ENCODE measurements around the gene FCN1.

FCN1 gene

DNA sequence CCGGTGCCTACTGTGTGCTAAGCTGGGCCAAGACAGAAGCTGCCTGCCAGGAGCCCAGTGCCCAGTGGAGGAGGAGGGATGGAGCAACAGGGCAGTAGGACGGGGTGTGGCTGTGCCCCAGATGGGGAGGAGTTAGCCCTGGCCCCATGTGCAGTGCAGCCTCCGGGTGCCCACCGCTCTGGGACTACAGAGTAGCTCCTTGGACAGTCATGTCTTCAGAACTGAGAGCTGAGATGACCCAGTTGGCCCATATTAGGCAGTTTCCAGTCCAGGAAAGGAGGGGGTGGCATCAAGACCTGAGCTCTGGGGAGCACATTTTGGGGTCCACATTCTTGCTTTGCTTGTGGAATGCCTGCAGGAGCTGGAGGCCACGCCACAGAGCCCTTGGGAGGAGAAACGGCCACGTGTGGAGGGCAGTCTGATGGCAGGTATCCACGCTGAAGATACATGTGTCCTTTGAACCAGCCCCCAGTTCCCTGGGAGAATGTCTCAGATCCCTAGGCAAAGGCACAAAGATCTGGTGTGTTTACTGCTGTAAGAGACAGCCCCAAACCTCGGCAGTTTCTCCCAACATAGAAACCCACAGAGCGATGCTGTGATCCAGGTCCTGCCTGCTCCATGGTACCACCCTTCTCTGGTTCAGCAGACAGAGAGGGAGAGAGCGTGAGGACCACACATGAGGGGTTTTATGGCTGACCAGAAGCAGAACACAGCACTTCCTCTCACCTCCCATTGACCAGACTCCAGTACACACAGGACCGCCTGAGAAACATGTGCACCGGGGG lies 46.8 kb upstream of the FCN1 start:
- DNase-seq: no peak
- no peak overlapping the region for H3K4me3 Mint-ChIP-seq
- TF ChIP-seq, protein P1, sequence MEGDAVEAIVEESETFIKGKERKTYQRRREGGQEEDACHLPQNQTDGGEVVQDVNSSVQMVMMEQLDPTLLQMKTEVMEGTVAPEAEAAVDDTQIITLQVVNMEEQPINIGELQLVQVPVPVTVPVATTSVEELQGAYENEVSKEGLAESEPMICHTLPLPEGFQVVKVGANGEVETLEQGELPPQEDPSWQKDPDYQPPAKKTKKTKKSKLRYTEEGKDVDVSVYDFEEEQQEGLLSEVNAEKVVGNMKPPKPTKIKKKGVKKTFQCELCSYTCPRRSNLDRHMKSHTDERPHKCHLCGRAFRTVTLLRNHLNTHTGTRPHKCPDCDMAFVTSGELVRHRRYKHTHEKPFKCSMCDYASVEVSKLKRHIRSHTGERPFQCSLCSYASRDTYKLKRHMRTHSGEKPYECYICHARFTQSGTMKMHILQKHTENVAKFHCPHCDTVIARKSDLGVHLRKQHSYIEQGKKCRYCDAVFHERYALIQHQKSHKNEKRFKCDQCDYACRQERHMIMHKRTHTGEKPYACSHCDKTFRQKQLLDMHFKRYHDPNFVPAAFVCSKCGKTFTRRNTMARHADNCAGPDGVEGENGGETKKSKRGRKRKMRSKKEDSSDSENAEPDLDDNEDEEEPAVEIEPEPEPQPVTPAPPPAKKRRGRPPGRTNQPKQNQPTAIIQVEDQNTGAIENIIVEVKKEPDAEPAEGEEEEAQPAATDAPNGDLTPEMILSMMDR (IDR thresholded peaks at IDR 0.05): no peak
- H3K27ac Mint-ChIP-seq: no peak overlapping the region
- no peaks in the 10 kb centered on the region for H3K36me3 Mint-ChIP-seq (ENCODE audit: low read depth)
- H3K27me3 Mint-ChIP-seq (ENCODE audit: low read depth, poor library complexity): peaks cover 4% of the 10 kb centered on the region
- no peaks in the 10 kb centered on the region for H3K9me3 Mint-ChIP-seq
- peaks cover 65% of the 10 kb centered on the region for H3K4me1 Mint-ChIP-seq

DNA sequence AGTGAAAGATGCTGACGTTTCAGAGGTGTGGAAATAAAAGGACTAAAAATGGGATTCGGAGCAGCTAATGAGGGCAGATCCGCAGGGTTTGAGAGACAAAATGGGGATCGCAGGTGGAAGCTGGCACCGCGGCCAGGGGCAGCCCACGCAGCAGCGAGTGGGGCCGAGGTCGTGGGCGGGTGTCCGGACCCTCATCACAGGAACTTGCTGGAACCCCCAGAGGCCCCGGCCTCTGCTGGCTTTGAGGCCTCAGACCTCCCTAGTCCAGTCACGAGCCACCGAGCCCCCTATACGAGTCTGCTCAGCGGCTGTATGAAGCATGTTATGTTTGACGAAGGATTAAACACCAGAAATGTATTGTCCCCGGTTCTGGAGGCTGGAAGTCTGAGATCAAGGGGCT lies 45.8 kb upstream of the FCN1 start:
- H3K4me1 Mint-ChIP-seq: peaks cover 56% of the 10 kb centered on the region

DNA sequence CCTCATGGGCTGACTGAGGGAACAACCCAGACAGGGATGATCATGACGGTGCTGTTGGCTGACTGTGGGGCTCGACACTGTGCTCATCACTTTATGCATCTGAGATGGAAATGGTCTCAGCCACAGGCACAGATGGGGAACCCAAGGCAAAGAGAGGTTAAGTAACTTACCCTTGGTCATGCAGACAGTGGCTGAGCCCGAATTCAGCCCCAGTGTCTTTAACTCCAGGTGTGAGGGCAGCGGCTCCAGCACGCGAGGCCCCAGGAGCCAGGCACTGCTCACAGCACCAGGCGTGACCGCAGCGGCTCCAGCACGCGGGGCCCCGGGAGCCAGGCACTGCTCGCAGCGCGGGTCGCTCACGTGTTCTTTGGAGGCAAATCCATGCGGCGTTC lies 45.3 kb upstream of the FCN1 start:
- no peaks in the 10 kb centered on the region for H3K36me3 Mint-ChIP-seq (ENCODE audit: low read depth)
- H3K27ac Mint-ChIP-seq: no peak overlapping the region
- H3K27me3 Mint-ChIP-seq (ENCODE audit: low read depth, poor library complexity): peaks cover 4% of the 10 kb centered on the region
- TF ChIP-seq, protein P1 (IDR thresholded peaks at IDR 0.05): no peak
- no peaks in the 10 kb centered on the region for H3K9me3 Mint-ChIP-seq
- no peak overlapping the region for H3K4me3 Mint-ChIP-seq
- DNase-seq: no peak
- H3K4me1 Mint-ChIP-seq: peaks cover 50% of the 10 kb centered on the region

More for the DNA sequence above, 45.8 kb upstream of the FCN1 start:
- peaks cover 4% of the 10 kb centered on the region for H3K27me3 Mint-ChIP-seq (ENCODE audit: low read depth, poor library complexity)
- H3K9me3 Mint-ChIP-seq: no peaks in the 10 kb centered on the region
- H3K36me3 Mint-ChIP-seq (ENCODE audit: low read depth): no peaks in the 10 kb centered on the region
- no peak overlapping the region for H3K4me3 Mint-ChIP-seq
- no peak overlapping the region for H3K27ac Mint-ChIP-seq
- DNase-seq: no peak
- TF ChIP-seq, protein P1 (IDR thresholded peaks at IDR 0.05): no peak

DNA sequence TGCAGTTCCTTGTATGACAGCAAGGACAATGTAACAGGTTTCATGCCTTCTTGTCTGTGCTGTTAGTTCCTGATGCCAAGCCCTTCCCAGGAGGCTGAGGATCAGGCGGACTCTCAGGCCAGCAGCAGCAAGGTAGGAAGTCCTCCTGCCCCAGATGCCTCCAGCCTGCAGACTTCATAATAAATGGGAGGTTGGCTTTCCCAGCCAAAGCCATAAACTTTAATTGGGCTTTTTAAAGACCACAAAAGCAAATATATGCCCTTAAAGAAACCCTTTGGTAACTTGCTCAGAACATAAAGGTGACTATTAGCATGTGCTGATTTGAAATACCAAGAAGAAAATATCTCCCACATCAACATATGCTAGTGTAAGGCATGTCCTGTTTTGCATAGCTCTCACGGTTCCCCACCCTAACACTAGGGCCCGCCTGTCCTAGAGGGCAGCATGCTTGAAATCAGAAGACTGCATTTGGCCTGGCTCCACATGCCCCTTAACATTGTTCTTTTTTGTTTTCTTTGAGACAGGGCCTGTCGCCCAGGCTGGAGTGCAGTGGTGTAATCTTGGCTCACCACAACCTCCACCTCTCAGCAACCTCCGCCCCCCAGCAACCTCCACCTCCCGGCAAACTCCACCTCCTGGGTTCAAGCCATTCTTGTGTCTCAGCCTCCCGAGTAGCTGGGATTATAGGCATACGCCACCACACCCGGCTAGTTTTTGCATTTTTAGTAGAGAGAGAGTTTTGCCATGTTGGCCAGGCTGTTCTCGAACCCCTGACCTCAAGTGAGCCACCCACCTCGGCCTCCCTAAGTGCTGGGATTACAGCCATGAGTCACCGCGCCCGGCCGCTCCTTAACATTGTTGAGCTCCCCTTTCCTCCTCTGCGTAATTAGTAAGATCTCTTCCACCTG lies 44.6 kb upstream of the FCN1 start:
- Mint-ChIP-seq H3K27me3 (ENCODE audit: low read depth, poor library complexity) (peaks cover 4% of the 10 kb centered on the region), H3K4me3 (no peak overlapping the region), H3K9me3 (no peaks in the 10 kb centered on the region), H3K27ac (no peak overlapping the region), H3K4me1 (peaks cover 44% of the 10 kb centered on the region), H3K36me3 (ENCODE audit: low read depth) (no peaks in the 10 kb centered on the region)
- DNase-seq: no peak
- TF ChIP-seq, protein P1 (IDR thresholded peaks at IDR 0.05): no peak

DNA sequence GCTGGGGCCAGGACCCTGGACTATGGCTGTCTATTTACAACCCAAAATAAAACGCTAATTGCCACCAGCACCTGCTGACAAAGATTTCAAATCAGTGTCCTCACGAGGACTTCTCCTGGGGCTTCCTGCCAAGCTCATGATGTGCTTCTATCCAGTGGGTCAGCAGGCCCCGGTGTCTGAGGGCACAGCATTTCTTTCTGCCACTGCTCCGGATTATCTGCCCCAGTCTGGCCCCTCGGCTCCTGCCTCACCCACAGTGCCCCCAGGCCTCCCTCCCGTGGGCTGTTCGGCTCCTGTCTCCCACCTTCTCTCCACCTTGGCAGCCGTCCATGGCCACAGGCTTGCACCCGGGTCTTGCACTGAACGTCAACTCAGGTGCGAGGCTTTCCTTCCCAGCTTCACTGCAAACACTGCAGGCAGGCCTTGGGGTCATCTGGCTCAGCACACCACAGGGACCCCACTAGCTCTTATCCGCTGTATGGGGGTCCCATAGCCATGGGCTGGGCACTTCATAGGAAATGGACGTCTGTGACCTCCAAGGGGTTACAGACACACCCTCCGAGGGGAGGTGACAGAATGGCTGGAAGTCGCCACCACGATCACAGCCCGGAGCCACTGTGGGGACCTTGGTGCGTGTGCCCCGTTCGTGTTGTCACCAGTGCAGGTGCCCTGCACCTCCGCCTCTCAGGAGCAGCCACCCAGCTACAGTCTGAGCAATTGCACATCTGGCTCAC lies 43.8 kb upstream of the FCN1 start:
- Mint-ChIP-seq H3K36me3 (ENCODE audit: low read depth) (no peaks in the 10 kb centered on the region), H3K27ac (no peak overlapping the region), H3K9me3 (no peaks in the 10 kb centered on the region), H3K4me1 (peaks cover 36% of the 10 kb centered on the region), H3K27me3 (ENCODE audit: low read depth, poor library complexity) (peaks cover 4% of the 10 kb centered on the region), H3K4me3 (no peak overlapping the region)
- DNase-seq: no peak
- TF ChIP-seq, protein P1 (IDR thresholded peaks at IDR 0.05): no peak

Data from nephron progenitor cell (in vitro differentiated cells).